ENCODE data around the gene TBX2. TPM values are rescaled to one million over a fixed set of nuclear protein-coding genes. Genes with fewer than 3 reads are reported as not detected.

The TBX2 gene
- total and polyA plus RNA-seq, 10 of the 15 experiments (the other 5 are each of a cell fraction or from before 2014, with no cell fraction given) = 0.13 TPM; not detected in 9

DNA sequence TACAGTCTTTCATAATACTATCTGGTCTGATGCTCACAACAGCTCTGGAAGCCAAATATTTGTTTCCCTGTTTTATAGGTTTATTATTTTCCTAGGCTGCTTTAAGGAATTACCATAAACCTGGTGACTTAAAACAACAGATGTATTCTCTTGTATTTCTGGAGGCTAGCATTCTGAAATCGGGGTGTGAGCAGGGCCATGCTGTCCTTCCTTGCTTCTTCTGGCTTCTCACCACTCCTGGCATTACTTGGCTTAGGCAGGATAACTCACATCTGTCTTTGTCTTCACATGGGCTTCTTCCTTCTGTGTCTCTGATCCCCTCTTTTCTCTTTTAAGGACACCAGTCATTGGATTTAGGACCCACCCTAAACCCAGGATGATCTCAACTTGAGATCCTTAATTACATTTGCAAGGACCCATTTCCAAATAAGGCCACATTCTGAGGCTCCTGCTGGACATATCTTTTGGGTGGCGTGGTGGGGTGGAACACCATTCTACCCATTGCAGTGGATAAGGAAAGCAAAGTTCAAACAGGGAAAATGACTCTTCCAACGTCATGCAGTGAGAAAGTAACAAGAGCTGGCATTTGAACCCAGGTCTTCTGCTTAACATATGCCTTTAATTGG, 39.2 kb upstream of the TBX2 start (continued):
- TF ChIP-seq, protein P1, sequence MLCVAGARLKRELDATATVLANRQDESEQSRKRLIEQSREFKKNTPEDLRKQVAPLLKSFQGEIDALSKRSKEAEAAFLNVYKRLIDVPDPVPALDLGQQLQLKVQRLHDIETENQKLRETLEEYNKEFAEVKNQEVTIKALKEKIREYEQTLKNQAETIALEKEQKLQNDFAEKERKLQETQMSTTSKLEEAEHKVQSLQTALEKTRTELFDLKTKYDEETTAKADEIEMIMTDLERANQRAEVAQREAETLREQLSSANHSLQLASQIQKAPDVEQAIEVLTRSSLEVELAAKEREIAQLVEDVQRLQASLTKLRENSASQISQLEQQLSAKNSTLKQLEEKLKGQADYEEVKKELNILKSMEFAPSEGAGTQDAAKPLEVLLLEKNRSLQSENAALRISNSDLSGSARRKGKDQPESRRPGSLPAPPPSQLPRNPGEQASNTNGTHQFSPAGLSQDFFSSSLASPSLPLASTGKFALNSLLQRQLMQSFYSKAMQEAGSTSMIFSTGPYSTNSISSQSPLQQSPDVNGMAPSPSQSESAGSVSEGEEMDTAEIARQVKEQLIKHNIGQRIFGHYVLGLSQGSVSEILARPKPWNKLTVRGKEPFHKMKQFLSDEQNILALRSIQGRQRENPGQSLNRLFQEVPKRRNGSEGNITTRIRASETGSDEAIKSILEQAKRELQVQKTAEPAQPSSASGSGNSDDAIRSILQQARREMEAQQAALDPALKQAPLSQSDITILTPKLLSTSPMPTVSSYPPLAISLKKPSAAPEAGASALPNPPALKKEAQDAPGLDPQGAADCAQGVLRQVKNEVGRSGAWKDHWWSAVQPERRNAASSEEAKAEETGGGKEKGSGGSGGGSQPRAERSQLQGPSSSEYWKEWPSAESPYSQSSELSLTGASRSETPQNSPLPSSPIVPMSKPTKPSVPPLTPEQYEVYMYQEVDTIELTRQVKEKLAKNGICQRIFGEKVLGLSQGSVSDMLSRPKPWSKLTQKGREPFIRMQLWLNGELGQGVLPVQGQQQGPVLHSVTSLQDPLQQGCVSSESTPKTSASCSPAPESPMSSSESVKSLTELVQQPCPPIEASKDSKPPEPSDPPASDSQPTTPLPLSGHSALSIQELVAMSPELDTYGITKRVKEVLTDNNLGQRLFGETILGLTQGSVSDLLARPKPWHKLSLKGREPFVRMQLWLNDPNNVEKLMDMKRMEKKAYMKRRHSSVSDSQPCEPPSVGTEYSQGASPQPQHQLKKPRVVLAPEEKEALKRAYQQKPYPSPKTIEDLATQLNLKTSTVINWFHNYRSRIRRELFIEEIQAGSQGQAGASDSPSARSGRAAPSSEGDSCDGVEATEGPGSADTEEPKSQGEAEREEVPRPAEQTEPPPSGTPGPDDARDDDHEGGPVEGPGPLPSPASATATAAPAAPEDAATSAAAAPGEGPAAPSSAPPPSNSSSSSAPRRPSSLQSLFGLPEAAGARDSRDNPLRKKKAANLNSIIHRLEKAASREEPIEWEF (IDR thresholded peaks at IDR 0.05; ENCODE audit: insufficient replicate concordance, low read depth, low read length) = no peak
- no peak for TF ChIP-seq BMI1 (IDR thresholded peaks at IDR 0.05; ENCODE audit: borderline replicate concordance)
- peak; percentile 86; the same call in 1 of the 2 replicates for TF ChIP-seq NFXL1 (IDR thresholded peaks at IDR 0.05; ENCODE audit: borderline replicate concordance)

DNA sequence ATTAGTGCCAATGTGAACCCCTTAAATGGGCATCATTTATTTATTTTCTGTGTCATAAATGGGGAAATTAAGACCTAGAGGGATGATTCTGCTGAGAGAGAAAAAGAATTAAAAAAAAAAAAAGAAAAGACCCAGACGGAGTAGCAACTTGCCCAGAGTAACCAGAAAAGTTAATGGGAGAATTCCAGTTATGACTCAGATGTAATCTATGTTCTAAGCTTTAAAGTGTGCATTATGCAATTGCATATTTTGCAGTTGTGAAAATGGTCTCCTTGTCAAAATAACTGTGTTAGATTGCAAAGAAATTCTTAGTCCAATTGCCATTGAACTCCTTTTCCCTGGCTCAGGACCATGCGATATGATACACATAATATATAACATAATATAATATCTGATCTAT, 38.6 kb upstream of the TBX2 start:
- WGBS (ENCODE audit: insufficient coverage, insufficient replicate concordance, low lambda C conversion rate, missing lambda C conversion rate) = 32% methylated on average over 2 of the region's 2 CpGs
- Histone ChIP-seq H3K4me3 (no peak overlapping the region), H3K36me3 (ENCODE audit: control insufficient read depth in 2 of 2, insufficient read depth in 2 of 2, low read length in 1 of 2) (no peaks in the 10 kb centered on the region), H3K9me3 (replicated peaks; ENCODE audit: control insufficient read depth, insufficient read depth, low read length) (no peaks in the 10 kb centered on the region), H3K4me1 (ENCODE audit: control insufficient read depth, insufficient read depth, low read length) (no peaks in the 10 kb centered on the region), H3K79me2 (ENCODE audit: control insufficient read depth, insufficient read depth, low read length) (no peaks in the 10 kb centered on the region), H3K27ac (ENCODE audit: control insufficient read depth, insufficient read depth) (no peak overlapping the region), H3K4me2 (ENCODE audit: control insufficient read depth, insufficient read depth) (no peak overlapping the region), H3K9ac (ENCODE audit: control insufficient read depth, insufficient read depth, low read length) (no peak overlapping the region), H3K27me3 (replicated peaks in 1 of 2; ENCODE audit: control insufficient read depth in 2 of 2, insufficient read depth in 2 of 2, low read length in 1 of 2) (no peaks in the 10 kb centered on the region), H4K20me1 (ENCODE audit: control insufficient read depth, insufficient read depth) (no peaks in the 10 kb centered on the region), H2AFZ (ENCODE audit: control insufficient read depth, low read depth, low read length) (no peak overlapping the region)
- POLR2A ChIA-PET = no interaction called here
- no peak for TF ChIP-seq CBX5 (IDR thresholded peaks at IDR 0.05; ENCODE audit: low read depth)
- no peak for TF ChIP-seq FOXK2 (IDR thresholded peaks at IDR 0.05)
- peak in 1 of 2 experiments; percentile 81; a peak in 2 of 4 replicates for TF ChIP-seq ETV6 (conservative IDR thresholded peaks at IDR 0.05 in 1 of 2, IDR thresholded peaks at IDR 0.05 in 1 of 2; ENCODE audit: borderline replicate concordance in 1 of 2, low read depth in 1 of 2)
- TF ChIP-seq, protein P2, sequence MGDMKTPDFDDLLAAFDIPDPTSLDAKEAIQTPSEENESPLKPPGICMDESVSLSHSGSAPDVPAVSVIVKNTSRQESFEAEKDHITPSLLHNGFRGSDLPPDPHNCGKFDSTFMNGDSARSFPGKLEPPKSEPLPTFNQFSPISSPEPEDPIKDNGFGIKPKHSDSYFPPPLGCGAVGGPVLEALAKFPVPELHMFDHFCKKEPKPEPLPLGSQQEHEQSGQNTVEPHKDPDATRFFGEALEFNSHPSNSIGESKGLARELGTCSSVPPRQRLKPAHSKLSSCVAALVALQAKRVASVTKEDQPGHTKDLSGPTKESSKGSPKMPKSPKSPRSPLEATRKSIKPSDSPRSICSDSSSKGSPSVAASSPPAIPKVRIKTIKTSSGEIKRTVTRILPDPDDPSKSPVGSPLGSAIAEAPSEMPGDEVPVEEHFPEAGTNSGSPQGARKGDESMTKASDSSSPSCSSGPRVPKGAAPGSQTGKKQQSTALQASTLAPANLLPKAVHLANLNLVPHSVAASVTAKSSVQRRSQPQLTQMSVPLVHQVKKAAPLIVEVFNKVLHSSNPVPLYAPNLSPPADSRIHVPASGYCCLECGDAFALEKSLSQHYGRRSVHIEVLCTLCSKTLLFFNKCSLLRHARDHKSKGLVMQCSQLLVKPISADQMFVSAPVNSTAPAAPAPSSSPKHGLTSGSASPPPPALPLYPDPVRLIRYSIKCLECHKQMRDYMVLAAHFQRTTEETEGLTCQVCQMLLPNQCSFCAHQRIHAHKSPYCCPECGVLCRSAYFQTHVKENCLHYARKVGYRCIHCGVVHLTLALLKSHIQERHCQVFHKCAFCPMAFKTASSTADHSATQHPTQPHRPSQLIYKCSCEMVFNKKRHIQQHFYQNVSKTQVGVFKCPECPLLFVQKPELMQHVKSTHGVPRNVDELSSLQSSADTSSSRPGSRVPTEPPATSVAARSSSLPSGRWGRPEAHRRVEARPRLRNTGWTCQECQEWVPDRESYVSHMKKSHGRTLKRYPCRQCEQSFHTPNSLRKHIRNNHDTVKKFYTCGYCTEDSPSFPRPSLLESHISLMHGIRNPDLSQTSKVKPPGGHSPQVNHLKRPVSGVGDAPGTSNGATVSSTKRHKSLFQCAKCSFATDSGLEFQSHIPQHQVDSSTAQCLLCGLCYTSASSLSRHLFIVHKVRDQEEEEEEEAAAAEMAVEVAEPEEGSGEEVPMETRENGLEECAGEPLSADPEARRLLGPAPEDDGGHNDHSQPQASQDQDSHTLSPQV (IDR thresholded peaks at IDR 0.05) = no peak
- TF ChIP-seq ATF7 (IDR thresholded peaks at IDR 0.05; ENCODE audit: low read depth) = no peak
- TF ChIP-seq, protein P3, sequence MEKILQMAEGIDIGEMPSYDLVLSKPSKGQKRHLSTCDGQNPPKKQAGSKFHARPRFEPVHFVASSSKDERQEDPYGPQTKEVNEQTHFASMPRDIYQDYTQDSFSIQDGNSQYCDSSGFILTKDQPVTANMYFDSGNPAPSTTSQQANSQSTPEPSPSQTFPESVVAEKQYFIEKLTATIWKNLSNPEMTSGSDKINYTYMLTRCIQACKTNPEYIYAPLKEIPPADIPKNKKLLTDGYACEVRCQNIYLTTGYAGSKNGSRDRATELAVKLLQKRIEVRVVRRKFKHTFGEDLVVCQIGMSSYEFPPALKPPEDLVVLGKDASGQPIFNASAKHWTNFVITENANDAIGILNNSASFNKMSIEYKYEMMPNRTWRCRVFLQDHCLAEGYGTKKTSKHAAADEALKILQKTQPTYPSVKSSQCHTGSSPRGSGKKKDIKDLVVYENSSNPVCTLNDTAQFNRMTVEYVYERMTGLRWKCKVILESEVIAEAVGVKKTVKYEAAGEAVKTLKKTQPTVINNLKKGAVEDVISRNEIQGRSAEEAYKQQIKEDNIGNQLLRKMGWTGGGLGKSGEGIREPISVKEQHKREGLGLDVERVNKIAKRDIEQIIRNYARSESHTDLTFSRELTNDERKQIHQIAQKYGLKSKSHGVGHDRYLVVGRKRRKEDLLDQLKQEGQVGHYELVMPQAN (conservative IDR thresholded peaks at IDR 0.05) = no peak
- BruUV-seq (replicated peaks) = no TSS peak
- no peak for FAIRE-seq
- no peak for DNase-seq (ENCODE audit: low read depth, low spot score)
- SMC1A ChIA-PET (ENCODE audit: uncharacterized antibody, unreplicated experiment) = no interaction called here
- RAD21 ChIA-PET (ENCODE audit: unreplicated experiment) = no interaction called here
- ATAC-seq = no peak
- intact Hi-C loops (cut with micrococcal nuclease; ENCODE audit: unreplicated experiment) (loop anchor here (10.0 kb wide), 1 partner anchor 636 kb away; no protein-coding TSS in a partner anchor), in situ Hi-C loops (cut with MboI) (no loop called here)
- CTCF ChIA-PET = no interaction called here
